ENCODE measurements around the gene BTRC.
"Not testable (repeated sequence)": the region's sequence is repeated elsewhere in the genome, so short reads cannot be mapped to it uniquely, and the experiment has no call there.

The BTRC gene

DNA sequence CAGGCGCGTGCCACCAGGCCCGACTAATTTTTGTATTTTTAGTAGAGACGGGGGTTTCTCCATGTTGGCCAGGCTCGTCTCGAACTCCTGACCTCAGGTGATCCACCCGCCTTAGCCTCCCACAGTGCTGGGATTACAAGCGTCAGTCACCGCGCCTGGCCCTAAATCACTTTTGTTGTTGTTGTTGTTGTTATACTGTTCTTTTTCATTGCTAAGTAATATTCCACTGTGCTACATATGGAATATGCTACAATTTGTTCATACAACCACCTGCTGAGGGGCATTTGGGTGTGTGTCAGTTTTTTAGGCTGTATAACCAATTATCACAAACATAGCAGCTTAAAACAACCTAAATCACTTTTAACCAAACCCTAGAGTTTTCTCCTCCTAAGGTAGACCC, 1.1 kb upstream of the BTRC start:
- H3K36me3 ChIP-seq (ENCODE audit: control insufficient read depth, insufficient read depth, low read length); H3K4me1 ChIP-seq (ENCODE audit: control insufficient read depth, insufficient read depth, low read length); H3K9me3 ChIP-seq (ENCODE audit: control insufficient read depth, insufficient read depth, low read length); H3K4me3 ChIP-seq (ENCODE audit: low read depth, low read length); H3K9ac ChIP-seq (ENCODE audit: low read depth, low read length); H3K27me3 ChIP-seq (ENCODE audit: control insufficient read depth, insufficient read depth, low read length): not testable (repeated sequence)

DNA sequence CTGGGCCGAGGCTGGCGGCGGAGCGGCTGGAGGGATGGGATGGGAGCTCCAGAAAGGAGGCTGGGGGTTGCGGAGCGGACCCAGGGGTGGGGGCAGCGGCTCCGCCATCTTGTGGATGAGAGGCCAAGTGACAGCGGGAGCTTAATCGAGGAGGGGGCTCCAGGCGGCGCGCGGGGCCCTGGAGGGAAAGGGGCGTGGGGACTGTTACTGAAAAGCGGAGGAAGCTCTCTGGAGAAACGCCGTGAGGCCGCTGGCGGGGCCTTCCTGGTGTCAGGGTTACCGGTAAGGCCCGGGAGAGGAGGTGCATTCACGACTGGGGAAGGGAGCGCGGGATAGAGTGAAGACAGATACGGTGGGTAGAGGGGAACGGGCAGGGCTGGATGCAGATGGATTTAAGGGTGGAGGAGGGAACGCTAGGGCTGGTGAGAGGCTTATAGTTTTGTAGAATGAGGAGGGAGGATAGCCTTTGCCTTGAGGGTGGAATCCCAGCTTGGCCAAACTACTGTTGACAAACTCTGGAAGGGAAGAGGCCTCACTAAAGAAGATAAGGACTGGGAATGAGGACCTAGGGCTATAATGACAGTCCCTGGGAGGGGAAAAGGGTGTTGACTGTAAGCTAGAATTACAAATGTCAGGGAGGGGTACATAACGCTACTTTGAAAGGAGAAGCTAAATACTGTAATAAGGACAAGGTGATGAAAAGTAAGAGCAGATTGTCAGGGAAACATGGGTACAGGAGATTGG, 535 bp downstream of the BTRC start:
- peak overlapping the region; percentile 79 for H3K4me3 ChIP-seq (ENCODE audit: low read depth, low read length)
- no peaks in the 10 kb centered on the region for H3K36me3 ChIP-seq (ENCODE audit: control insufficient read depth, insufficient read depth, low read length)
- no peaks in the 10 kb centered on the region for H3K27me3 ChIP-seq (ENCODE audit: control insufficient read depth, insufficient read depth, low read length)
- peaks cover 3% of the 10 kb centered on the region for H3K4me1 ChIP-seq (ENCODE audit: control insufficient read depth, insufficient read depth, low read length)
- peak overlapping the region; percentile 57 for H3K9ac ChIP-seq (ENCODE audit: low read depth, low read length)
- no peaks in the 10 kb centered on the region for H3K9me3 ChIP-seq (ENCODE audit: control insufficient read depth, insufficient read depth, low read length)

DNA sequence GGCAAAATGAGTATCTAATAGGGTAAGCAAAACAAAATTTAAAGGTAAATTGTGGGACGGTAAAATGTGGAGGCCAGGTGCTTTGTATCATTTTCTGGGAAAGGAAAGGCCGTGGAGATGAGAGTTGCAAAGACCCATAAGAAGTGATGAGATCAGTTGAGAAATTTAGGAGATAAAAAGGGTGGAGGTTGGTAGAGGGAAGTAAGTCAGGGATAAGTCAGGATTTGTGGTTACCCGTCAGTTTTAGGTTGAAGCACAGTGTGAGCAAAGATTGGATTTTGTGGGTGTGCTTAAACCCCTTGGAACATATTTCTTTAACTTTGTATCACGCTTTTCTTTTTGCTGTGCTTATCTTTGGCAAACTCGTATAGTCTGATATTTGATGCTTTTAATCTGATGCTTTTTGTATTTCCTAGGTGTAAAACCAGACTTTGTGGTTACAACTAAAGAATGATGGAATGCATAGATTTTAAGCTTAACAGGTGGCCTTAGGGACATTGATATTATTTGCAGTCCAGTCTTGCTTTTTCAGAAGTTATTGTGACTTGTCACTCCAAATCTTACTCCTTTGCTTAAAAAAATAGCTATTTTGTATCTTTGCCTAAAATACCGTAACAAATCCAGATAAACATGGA, 1.2 kb downstream of the BTRC start:
- Histone ChIP-seq H3K27me3 (ENCODE audit: control insufficient read depth, insufficient read depth, low read length) (no peaks in the 10 kb centered on the region), H3K4me1 (ENCODE audit: control insufficient read depth, insufficient read depth, low read length) (peaks cover 3% of the 10 kb centered on the region), H3K9ac (ENCODE audit: low read depth, low read length) (no peak overlapping the region), H3K4me3 (ENCODE audit: low read depth, low read length) (peak overlapping the region; percentile 79), H3K36me3 (ENCODE audit: control insufficient read depth, insufficient read depth, low read length) (no peaks in the 10 kb centered on the region), H3K9me3 (ENCODE audit: control insufficient read depth, insufficient read depth, low read length) (no peaks in the 10 kb centered on the region)

DNA sequence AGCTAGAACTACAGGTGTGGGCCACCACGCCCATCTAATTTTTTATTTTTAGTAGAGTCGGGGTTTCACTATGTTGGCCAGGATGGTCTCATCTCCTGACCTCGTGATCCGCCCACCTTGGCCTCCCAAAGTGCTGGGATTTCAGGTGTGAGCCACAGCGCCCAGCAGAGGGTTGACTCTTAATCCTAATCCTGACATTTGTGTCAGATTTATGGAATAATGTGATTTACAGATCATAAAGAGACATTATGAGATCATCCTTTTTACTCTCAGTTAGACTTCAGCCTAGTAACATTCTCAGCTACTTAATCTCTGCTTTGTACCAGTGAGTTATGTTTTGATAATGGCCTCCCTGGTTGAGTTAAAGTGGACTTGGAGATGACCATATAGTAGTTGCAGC, 2.2 kb downstream of the BTRC start:
- peaks cover 3% of the 10 kb centered on the region for H3K4me1 ChIP-seq (ENCODE audit: control insufficient read depth, insufficient read depth, low read length)
- H3K4me3 ChIP-seq (ENCODE audit: low read depth, low read length): no peak overlapping the region
- no peak overlapping the region for H3K9ac ChIP-seq (ENCODE audit: low read depth, low read length)
- no peaks in the 10 kb centered on the region for H3K36me3 ChIP-seq (ENCODE audit: control insufficient read depth, insufficient read depth, low read length)
- no peaks in the 10 kb centered on the region for H3K9me3 ChIP-seq (ENCODE audit: control insufficient read depth, insufficient read depth, low read length)
- H3K27me3 ChIP-seq (ENCODE audit: control insufficient read depth, insufficient read depth, low read length): no peaks in the 10 kb centered on the region

DNA sequence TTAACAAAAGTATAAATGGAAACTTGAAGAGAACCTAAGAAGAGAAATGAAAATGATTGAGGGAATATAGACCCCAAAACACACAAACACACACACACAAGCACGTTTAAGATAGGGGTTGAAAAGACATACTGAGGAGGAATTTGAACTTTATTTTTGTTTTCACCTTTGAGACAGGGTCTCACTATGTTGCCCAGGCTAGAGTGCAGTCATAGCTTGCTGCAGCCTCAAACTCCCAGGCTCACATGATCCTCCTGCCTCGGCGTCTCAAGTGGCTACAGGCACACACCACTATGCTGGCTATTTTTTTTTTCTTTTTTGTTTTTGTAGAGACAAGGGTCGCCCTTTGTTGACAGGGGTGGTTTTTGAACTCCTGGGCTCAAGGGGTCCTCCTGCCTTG, 4.0 kb downstream of the BTRC start:
- no peaks in the 10 kb centered on the region for H3K9me3 ChIP-seq (ENCODE audit: control insufficient read depth, insufficient read depth, low read length)
- no peak overlapping the region for H3K4me3 ChIP-seq (ENCODE audit: low read depth, low read length)
- H3K27me3 ChIP-seq (ENCODE audit: control insufficient read depth, insufficient read depth, low read length): no peaks in the 10 kb centered on the region
- H3K9ac ChIP-seq (ENCODE audit: low read depth, low read length): no peak overlapping the region
- H3K4me1 ChIP-seq (ENCODE audit: control insufficient read depth, insufficient read depth, low read length): peaks cover 3% of the 10 kb centered on the region
- no peaks in the 10 kb centered on the region for H3K36me3 ChIP-seq (ENCODE audit: control insufficient read depth, insufficient read depth, low read length)

DNA sequence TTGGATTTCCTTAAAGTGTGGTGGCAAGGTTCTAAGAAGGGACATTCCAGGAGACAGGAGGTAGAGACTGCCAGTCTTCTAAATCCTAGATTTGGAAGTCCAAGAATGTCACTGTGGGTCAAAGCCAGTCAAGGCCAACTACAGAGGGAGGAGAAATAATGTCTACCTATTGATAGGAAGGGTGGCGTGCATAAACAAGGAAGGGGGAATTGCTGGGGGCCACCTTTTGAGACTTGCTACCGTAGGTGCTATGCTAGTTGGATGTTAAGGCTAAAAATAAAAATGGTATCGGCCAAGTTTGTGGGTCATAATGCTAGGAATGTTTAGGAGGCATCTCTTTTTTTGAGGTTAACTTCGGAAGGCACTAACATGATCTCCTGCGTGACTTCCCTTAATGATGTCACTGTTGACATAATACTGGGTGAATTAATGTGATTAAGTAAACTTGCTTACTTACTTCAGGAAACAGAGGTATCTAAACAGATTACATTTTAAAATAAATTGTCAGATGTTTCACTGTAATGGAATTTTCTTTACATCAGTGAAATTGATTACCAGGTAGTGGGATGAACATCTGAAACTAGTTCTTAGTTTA, 4.8 kb downstream of the BTRC start:
- H3K9ac ChIP-seq (ENCODE audit: low read depth, low read length): no peak overlapping the region

DNA sequence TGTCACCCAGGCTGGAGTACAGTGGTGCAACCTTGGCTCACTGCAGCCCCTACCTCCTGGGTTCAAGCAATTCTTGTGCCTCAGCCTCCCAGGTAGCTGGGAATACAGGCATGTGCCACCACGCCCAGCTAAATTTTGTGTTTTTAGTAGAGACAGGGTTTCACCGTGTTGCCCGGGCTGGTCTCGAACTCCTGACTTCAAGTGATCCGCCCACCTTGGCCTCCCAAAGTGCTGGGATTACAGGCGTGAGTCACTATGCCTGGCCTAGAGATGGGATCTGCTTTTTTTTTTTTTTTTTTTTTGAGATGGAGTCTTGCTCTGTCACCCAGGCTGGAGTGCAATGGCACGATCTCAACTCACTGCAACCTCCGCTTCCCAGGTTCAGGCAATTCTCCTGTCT, 6.1 kb downstream of the BTRC start:
- H3K27me3 ChIP-seq (ENCODE audit: control insufficient read depth, insufficient read depth, low read length); H3K36me3 ChIP-seq (ENCODE audit: control insufficient read depth, insufficient read depth, low read length); H3K4me1 ChIP-seq (ENCODE audit: control insufficient read depth, insufficient read depth, low read length); H3K9me3 ChIP-seq (ENCODE audit: control insufficient read depth, insufficient read depth, low read length); H3K4me3 ChIP-seq (ENCODE audit: low read depth, low read length); H3K9ac ChIP-seq (ENCODE audit: low read depth, low read length): not testable (repeated sequence)

More for the DNA sequence above, 4.8 kb downstream of the BTRC start:
- Histone ChIP-seq H3K36me3 (ENCODE audit: control insufficient read depth, insufficient read depth, low read length) (no peaks in the 10 kb centered on the region), H3K9me3 (ENCODE audit: control insufficient read depth, insufficient read depth, low read length) (no peaks in the 10 kb centered on the region), H3K4me1 (ENCODE audit: control insufficient read depth, insufficient read depth, low read length) (no peaks in the 10 kb centered on the region), H3K4me3 (ENCODE audit: low read depth, low read length) (no peak overlapping the region), H3K27me3 (ENCODE audit: control insufficient read depth, insufficient read depth, low read length) (no peaks in the 10 kb centered on the region)

DNA sequence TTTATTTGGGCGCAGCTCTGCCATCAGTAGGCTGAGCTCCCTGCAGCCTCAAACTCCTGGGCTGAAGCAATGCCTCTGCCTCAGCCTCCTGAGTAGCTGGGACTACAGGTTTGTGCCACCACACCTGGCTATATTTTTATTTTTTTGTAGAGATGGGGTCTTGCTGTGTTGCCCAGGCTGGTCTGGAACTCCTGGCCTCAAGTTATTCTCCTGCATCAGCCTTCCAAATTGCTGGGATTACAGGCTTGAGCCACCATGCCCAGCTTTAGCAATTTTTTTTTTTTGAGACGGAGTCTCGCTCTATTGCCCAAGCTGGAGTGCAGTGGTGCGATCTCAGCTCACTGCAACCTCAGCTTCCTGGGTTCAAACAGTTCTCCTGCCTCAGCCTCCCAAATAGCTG, 6.9 kb downstream of the BTRC start:
- not testable (repeated sequence) for H3K9ac ChIP-seq (ENCODE audit: low read depth, low read length); H3K4me3 ChIP-seq (ENCODE audit: low read depth, low read length); H3K4me1 ChIP-seq (ENCODE audit: control insufficient read depth, insufficient read depth, low read length); H3K9me3 ChIP-seq (ENCODE audit: control insufficient read depth, insufficient read depth, low read length); H3K36me3 ChIP-seq (ENCODE audit: control insufficient read depth, insufficient read depth, low read length); H3K27me3 ChIP-seq (ENCODE audit: control insufficient read depth, insufficient read depth, low read length)

DNA sequence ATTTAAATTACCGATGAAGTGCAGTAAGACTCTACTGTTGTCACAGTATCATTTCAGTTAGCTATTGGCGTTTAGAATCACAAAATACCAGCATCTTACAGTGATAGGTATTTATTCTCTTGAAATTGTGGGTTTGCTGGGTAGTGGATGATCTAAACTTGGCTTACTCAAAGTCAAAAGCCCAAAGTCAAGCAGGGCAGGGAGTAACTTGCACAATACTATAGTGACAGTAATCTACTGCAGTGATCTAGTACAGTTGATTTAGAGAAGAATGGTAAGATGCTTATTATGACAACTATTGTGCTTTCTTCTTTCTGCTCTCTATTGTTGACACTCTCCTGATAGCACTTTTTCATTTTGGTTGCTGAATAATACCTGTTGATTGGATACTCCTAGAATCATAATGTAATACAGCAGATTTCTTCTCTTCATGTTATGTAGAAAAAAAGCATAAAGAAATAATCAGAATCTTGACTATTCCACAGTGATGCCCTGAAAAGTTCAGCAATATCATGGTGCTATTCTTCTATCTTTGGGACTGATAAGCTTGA, 10.0 kb downstream of the BTRC start:
- H3K27me3 ChIP-seq (ENCODE audit: control insufficient read depth, insufficient read depth, low read length): no peaks in the 10 kb centered on the region
- H3K9ac ChIP-seq (ENCODE audit: low read depth, low read length): no peak overlapping the region
- H3K36me3 ChIP-seq (ENCODE audit: control insufficient read depth, insufficient read depth, low read length): no peaks in the 10 kb centered on the region
- H3K4me3 ChIP-seq (ENCODE audit: low read depth, low read length): no peak overlapping the region
- H3K4me1 ChIP-seq (ENCODE audit: control insufficient read depth, insufficient read depth, low read length): no peaks in the 10 kb centered on the region
- H3K9me3 ChIP-seq (ENCODE audit: control insufficient read depth, insufficient read depth, low read length): no peaks in the 10 kb centered on the region

DNA sequence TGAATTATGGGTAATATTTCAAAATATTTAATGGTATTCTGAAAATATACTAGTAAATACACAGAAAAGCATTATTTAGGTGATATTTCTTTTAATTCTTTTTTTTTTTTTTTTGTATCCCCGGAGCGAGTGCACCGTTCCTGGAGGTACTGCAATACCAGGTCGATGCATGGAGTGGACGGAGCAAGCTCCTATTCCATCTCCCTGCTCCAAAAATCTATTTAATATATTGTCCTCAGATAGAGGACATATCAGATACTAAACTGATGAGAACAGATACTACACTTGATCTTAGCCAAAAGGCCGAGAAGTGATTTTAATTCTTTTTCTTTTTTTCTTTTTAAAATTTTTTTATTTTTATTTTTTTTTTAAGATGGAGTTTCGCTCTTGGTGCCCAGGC, 10.8 kb downstream of the BTRC start:
- Histone ChIP-seq H3K4me3 (ENCODE audit: low read depth, low read length) (no peak overlapping the region), H3K9me3 (ENCODE audit: control insufficient read depth, insufficient read depth, low read length) (no peaks in the 10 kb centered on the region), H3K9ac (ENCODE audit: low read depth, low read length) (no peak overlapping the region), H3K36me3 (ENCODE audit: control insufficient read depth, insufficient read depth, low read length) (no peaks in the 10 kb centered on the region), H3K4me1 (ENCODE audit: control insufficient read depth, insufficient read depth, low read length) (no peaks in the 10 kb centered on the region), H3K27me3 (ENCODE audit: control insufficient read depth, insufficient read depth, low read length) (no peaks in the 10 kb centered on the region)

DNA sequence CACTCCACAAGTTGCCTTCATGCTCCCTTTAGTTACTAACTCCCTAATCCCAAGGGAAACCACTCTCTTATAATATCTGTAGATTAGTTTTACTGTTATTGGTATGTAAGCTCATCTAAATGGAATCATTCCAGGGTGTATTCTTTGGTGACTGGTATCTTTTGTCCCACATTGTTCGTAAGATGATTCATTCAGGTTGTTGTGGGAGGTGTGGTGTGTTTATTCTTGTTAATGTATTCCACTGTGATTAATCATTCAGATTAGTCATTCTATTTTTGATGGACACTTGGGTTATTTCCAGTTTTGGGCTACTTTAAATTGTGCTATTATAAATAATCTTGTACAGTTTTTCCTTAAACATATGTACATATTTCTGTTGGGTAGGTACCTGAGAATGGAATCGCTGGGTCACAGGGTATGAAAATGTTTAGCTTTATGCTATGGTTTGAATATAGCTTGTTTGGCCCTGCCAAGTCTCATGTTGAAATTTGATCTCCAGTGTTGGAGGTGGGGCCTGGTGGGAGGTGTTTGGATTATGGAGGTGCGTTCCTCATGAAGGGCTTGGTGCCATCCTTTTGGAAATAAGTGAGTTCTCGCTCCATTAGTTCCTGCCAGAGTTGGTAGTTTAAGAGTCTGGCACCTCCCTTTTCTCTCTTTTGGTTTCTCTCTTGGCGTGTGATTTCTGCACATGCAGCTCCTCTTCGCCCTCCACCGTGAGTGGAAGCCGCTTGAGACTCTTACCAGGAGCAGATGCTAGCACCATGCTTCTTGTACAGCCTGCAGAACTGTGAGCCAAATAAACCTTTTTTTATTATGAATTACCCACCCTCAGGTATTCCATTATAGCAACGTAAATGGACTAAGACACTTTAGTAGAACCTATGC, 13.8 kb downstream of the BTRC start:
- H3K27me3 ChIP-seq (ENCODE audit: control insufficient read depth, insufficient read depth, low read length): no peaks in the 10 kb centered on the region
- no peak overlapping the region for H3K9ac ChIP-seq (ENCODE audit: low read depth, low read length)

More for the DNA sequence above, 13.8 kb downstream of the BTRC start:
- no peaks in the 10 kb centered on the region for H3K9me3 ChIP-seq (ENCODE audit: control insufficient read depth, insufficient read depth, low read length)
- no peaks in the 10 kb centered on the region for H3K4me1 ChIP-seq (ENCODE audit: control insufficient read depth, insufficient read depth, low read length)
- H3K36me3 ChIP-seq (ENCODE audit: control insufficient read depth, insufficient read depth, low read length): no peaks in the 10 kb centered on the region
- H3K4me3 ChIP-seq (ENCODE audit: low read depth, low read length): no peak overlapping the region

Data from iPS-15b (cell line).